Sigmoid colon (tissue), 4 donors: ENCODE data around the gene NOTCH1.

Source experiments
- CTCF ChIP-seq, 4 experiments: fragments of 450-650 bp in 3 of 4; fragments of 200-600 bp in 1 of 4; IDR thresholded peaks; one replicate each; pipeline ENCODE4 v1.5.1; 2016 to 2019; ENCODE audit warnings: antibody characterized with exemption in 4 of 4, mild to moderate bottlenecking in 3 of 4, moderate library complexity in 2 of 4
- EP300 ChIP-seq, 4 donors: sonication (generic); formaldehyde crosslinking; IDR thresholded peaks; one replicate each; pipeline ENCODE4 v1.6.1; 2017; ENCODE audit warnings: antibody characterized with exemption in 4 of 4
- POLR2A ChIP-seq, 2 donors: fragments of 450-650 bp; IDR thresholded peaks; one replicate each; pipeline ENCODE4 v1.6.1; 2016; ENCODE audit warnings: antibody characterized with exemption in 2 of 2, mild to moderate bottlenecking in 2 of 2, moderate library complexity in 2 of 2

- TF ChIP-seq EP300 (IDR thresholded peaks at IDR 0.05) (no peak), CTCF (IDR thresholded peaks at IDR 0.05) (no peak), POLR2A (IDR thresholded peaks at IDR 0.05) (no peak)
Measured at GRCh38 chr9:136510561-136510960, 35.3 kb downstream of the NOTCH1 start.
